Measurements from ENCODE around the gene UHMK1. TPM values are rescaled to one million over a fixed set of nuclear protein-coding genes. Genes with fewer than 3 reads are reported as not detected.

The UHMK1 gene
- total RNA-seq, 1 experiment from 2014 or later = 15.8 TPM

DNA sequence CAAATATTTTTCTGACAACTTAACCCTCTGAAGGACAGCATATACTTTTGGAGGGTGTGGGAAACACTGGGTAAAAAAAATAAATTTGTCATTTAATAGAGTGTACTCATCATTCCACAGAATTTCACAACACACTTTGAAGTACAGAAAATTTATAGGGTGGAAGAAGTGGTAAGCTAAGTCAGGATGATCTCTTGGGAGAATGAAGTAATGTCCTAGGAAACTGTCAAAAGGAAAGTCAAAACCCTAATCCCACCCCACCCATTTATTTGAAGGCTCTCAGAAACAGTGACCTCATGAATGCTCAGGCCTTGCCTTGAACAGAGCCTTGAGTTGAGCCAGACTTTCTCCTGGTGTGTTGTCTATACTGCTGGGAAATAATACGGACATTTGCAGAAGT, 56.6 kb downstream of the UHMK1 start:
- no peaks in the 10 kb centered on the region for H3K27me3 ChIP-seq (ENCODE audit: insufficient read depth, low read length)
- H2AK5ac ChIP-seq (ENCODE audit: insufficient read length, low read length) = no peak overlapping the region
- no peak overlapping the region for H3K4me3 Mint-ChIP-seq
- H2BK12ac ChIP-seq (ENCODE audit: insufficient read length, low read depth, low read length) = no peak overlapping the region
- H3T11ph ChIP-seq (ENCODE audit: low read length) = no peak overlapping the region
- H3K27ac Mint-ChIP-seq = no peak overlapping the region
- H4K91ac ChIP-seq (ENCODE audit: insufficient read length, low read depth, low read length) = no peak overlapping the region
- no peak overlapping the region for H2BK15ac ChIP-seq (ENCODE audit: low read depth, low read length)
- H2AFZ ChIP-seq (ENCODE audit: low read length) = no peak overlapping the region
- no peaks in the 10 kb centered on the region for H3K79me2 ChIP-seq (ENCODE audit: insufficient read depth, low read length)
- H3K79me1 ChIP-seq (ENCODE audit: insufficient read depth, low read depth, low read length, poor library complexity, severe bottlenecking) = no peaks in the 10 kb centered on the region
- no peak overlapping the region for H3K14ac ChIP-seq (ENCODE audit: insufficient read depth, low read length)
- no peaks in the 10 kb centered on the region for H3K9me3 ChIP-seq (ENCODE audit: control insufficient read depth, low read depth, low read length)
- TF ChIP-seq, protein P1, sequence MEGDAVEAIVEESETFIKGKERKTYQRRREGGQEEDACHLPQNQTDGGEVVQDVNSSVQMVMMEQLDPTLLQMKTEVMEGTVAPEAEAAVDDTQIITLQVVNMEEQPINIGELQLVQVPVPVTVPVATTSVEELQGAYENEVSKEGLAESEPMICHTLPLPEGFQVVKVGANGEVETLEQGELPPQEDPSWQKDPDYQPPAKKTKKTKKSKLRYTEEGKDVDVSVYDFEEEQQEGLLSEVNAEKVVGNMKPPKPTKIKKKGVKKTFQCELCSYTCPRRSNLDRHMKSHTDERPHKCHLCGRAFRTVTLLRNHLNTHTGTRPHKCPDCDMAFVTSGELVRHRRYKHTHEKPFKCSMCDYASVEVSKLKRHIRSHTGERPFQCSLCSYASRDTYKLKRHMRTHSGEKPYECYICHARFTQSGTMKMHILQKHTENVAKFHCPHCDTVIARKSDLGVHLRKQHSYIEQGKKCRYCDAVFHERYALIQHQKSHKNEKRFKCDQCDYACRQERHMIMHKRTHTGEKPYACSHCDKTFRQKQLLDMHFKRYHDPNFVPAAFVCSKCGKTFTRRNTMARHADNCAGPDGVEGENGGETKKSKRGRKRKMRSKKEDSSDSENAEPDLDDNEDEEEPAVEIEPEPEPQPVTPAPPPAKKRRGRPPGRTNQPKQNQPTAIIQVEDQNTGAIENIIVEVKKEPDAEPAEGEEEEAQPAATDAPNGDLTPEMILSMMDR (conservative IDR thresholded peaks at IDR 0.05) = no peak
- WGBS (ENCODE audit: extremely low coverage, insufficient read length, low lambda C conversion rate) = no CpG with 5 or more reads among the region's 1 CpG
- H3K4me2 ChIP-seq (ENCODE audit: insufficient read depth, insufficient read length, low read length) = no peak overlapping the region
- H3K23ac ChIP-seq (ENCODE audit: insufficient read length, low read depth, low read length) = no peak overlapping the region
- no peak overlapping the region for H2BK5ac ChIP-seq (ENCODE audit: insufficient read length, low read length)
- H3K23me2 ChIP-seq (ENCODE audit: insufficient read length, low read depth, low read length, poor library complexity, severe bottlenecking) = no peaks in the 10 kb centered on the region
- H3K56ac ChIP-seq (ENCODE audit: insufficient read length, low read depth, low read length) = no peak overlapping the region
- H3K9me3 Mint-ChIP-seq = no peaks in the 10 kb centered on the region
- no peak for DNase-seq
- H3K9ac ChIP-seq (ENCODE audit: extremely low read depth, insufficient read length, low read length) = no peak overlapping the region
- no peak overlapping the region for H2BK120ac ChIP-seq (ENCODE audit: low read depth, low read length, poor library complexity, severe bottlenecking)
- no peak overlapping the region for H2BK20ac ChIP-seq (ENCODE audit: low read depth, low read length, poor library complexity, severe bottlenecking)
- H3K18ac ChIP-seq (ENCODE audit: insufficient read length, low read depth, low read length) = no peak overlapping the region
- H4K8ac ChIP-seq (replicated peaks; ENCODE audit: insufficient read length, low read depth, low read length) = no peak overlapping the region
- H3K4me1 Mint-ChIP-seq = peaks cover 4 to 7% of the 10 kb centered on the region in 2 experiments; a peak in 3 of 4 replicates
- H4K5ac ChIP-seq (ENCODE audit: insufficient read length, low read depth, low read length) = no peak overlapping the region
- no peak overlapping the region for H3K27ac ChIP-seq (ENCODE audit: insufficient read length, low read depth, low read length)
- no peaks in the 10 kb centered on the region for H4K20me1 ChIP-seq (ENCODE audit: control insufficient read depth, insufficient read depth, insufficient read length)
- H3K4ac ChIP-seq (ENCODE audit: low read depth, low read length) = no peak overlapping the region
- no peaks in the 10 kb centered on the region for H3K27me3 Mint-ChIP-seq (ENCODE audit: low read depth)
- H3K36me3 Mint-ChIP-seq (ENCODE audit: insufficient read depth in 1 of 3, low read depth in 3 of 3) = no peaks in the 10 kb centered on the region
- H3K4me1 ChIP-seq (ENCODE audit: insufficient read depth, low read length) = no peaks in the 10 kb centered on the region

All from H9 (cell line).